ENCODE measurements around the gene TSHZ3. TPM values are rescaled to one million over a fixed set of nuclear protein-coding genes. Genes with fewer than 3 reads are reported as not detected.

The TSHZ3 gene
- total RNA-seq, 1 donor from 2014 or later: 0.77 TPM

DNA sequence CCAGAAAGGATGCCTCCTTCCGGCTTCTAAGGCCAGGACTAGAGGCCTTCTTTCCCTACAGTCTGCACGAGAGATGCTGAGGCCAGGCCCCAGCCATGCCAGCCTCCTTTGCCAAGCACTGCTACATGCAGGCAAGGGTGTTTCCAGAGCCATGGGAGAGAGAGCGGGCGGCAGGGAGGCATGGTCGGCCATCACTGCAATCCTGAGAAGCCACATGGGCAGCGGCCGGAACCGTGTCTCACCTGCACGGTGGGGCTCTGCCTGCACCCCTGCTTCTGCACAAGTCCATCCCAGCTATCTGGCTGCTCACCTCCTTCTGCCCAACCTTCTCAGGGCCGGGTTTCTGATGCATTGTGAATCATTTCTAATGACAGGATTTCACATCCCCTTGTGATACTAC lies 35.1 kb downstream of the TSHZ3 start:
- no peak for DNase-seq (ENCODE audit: low read depth in 2 of 2)

- DNase-seq (ENCODE audit: low read depth in 2 of 2): no peak
These were observed 35.8 kb downstream of the TSHZ3 start for GRCh38 chr19:31313291-31314030.

DNA sequence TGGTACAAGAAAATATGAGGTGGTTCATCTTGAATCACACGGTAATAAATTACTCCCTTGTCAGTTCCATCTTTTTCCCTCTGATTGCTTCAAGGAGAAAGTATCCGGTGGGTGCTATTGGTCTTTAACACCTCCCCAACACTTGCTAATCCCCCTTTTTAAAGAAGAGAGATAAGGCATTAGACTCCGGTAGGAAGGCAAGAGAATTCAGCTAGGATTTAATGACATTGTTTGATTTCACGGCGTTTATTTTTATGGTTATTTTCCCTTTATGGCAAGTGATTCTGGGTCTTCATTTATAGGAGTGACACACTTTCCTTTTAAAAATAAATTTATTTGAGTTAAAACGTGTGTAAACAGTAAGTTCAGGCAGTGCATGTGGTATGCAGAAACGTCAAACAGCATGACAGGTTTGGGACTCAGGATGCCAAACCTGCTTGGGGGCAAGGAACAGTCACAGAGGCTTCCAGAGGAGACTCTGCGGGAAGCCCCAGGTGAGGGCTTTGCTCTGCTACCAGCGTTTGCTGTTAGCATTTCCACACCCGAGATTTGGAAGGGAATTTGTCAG lies 36.5 kb downstream of the TSHZ3 start:
- no peak for DNase-seq (ENCODE audit: low read depth in 2 of 2)

DNA sequence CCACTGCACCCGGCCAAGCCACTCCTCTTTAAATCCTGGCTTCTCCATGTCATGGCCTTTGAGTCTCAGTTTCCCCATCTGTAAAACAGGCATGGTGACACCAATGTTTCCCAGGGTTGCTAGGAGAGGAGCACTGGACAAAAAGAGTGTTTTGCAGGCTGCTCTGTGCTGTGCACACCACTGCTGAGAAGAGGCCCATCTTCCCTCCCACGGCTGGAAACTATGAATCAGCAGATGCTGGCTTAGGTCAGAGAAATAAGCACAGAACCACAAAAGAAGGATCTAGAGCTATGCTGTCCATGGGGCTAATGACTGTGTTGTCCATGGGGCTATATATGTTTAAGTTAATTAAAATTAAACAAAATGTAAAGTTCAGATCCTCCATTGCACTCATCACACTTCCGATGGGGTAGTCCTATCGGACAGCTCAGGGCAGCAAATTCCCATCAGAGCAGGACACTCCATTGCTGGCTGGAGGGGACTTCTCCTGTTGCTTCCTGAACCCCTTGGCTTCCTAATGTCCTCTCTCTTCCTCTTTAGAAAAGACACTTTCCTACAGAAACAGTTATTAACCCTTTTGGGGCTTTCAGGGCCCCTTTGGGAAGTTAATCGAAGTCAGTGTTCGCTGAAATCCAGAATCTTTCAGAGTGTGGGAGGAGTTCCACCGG lies 37.1 kb downstream of the TSHZ3 start:
- DNase-seq (ENCODE audit: low read depth in 2 of 2): no peak

GRCh38 chr19:31310432-31311133 lies 38.7 kb downstream of the TSHZ3 start:
- DNase-seq (ENCODE audit: low read depth in 2 of 2): no peak

DNA sequence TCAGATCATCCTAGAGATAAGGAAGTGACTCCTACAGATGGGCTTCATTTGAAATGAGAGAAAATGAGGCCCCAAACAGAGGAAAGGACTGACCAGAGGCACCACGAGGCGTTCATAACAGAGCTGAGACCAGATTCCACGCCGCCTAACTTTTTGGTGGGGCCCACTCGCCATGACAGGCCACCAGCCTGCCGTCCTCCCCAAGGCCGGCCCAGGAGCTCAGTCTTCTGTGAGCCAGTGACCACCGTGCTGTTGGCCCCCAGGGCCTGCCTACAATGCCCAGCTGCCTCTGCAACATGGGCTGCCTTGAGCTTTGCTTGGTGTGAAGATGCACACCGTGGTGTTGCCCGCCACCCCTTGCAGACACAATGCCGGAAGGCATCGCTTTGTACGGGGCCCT lies 40.5 kb downstream of the TSHZ3 start:
- DNase-seq (ENCODE audit: low read depth in 2 of 2): no peak

- DNase-seq (ENCODE audit: low read depth in 2 of 2): no peak
These were observed 42.1 kb downstream of the TSHZ3 start for GRCh38 chr19:31307071-31307669.

DNA sequence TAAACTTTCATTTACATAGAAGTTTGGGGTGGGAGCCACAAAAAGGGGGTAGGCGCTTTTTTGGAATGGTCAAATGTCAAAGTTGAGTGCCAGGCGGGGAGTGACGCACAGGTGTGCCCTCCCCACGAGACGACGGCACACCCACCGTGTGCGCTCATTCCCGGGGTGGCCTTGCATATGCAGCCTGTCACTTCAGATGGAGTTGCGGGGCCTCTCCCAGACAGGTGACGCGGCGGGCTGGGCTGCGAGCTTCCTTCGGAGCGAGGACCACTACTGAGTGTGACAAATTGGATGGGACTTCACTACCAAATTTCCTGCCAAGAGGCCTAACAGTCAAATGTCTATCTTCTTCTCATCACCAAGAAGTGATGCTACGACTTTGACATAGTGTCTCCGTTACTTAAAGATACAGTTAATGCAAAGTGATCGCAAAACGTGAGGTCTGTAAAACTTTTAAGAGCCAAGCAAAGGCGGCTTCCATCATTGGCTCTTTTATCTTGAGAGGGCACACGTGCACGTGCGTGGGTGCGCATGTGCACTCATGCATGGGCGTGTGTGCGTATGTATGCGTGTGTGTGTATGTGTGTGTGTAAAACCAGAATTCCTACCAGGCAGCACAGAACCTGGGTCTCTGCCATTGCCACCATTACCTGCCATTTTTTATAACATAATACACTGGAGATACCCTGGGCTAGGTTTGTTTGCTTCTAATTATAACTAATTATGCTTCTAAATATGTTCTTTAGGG lies 43.1 kb downstream of the TSHZ3 start:
- no peak for DNase-seq (ENCODE audit: low read depth in 2 of 2)

- DNase-seq (ENCODE audit: low read depth in 2 of 2): no peak
These were observed 44.4 kb downstream of the TSHZ3 start for GRCh38 chr19:31304831-31305312.

- no peak for DNase-seq (ENCODE audit: low read depth in 2 of 2)
These were observed 45.9 kb downstream of the TSHZ3 start for GRCh38 chr19:31303262-31303815.

DNA sequence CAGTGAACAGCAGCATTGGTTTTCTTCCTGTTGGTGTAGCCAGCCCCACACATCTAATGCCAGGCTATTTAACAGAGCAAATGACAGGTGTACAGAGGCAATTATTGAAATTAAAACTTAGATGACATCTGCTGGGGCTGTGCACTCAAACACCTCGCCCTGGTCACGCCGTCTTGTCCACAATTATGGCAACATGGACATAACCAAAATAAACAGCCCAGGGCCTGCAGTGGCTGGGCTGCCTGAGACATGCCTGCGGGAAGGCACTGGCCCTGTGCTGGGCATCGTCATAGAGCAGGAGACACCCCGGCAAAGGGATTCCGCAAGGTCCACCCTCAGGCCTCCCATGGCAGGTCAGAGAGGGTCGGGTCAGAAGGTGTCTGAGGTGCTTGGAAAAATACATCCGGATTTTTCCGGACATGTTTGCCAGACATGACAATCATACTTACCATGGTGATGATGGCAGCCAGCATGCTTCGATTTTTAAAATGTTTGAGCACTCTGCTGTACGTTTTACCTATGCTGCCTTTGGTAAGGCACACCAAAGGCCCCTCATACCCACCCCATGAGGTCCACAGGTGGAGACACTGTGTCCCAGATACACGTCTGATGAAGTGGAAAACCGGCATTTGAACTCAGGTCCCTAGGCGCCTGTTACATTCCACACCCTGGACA lies 47.8 kb downstream of the TSHZ3 start:
- DNase-seq (ENCODE audit: low read depth in 2 of 2): no peak

- DNase-seq (ENCODE audit: low read depth in 2 of 2): no peak
These were observed 48.8 kb downstream of the TSHZ3 start for GRCh38 chr19:31300422-31300821.

GRCh38 chr19:31299665-31300064 lies 49.6 kb downstream of the TSHZ3 start:
- no peak for DNase-seq (ENCODE audit: low read depth in 2 of 2)

DNA sequence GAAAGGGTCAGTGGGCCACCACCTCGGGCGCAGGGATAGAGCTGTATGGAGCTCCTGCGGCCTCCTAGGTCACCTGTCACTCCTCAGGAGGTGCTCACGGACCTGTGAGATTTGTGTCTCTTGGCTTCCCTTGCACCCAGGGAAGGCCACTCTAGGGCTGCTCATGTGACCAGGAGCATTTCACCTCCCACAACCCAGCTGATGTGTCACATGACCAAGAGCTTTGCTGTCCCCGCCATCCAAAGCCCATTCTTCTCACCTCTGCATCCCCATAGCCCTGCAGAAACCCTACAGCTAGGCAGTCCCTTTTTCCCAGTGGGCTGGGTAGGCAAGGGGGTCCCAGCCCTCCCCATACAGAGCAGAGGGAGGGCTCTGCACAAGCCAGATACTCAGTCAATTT lies 51.2 kb downstream of the TSHZ3 start:
- DNase-seq (ENCODE audit: low read depth in 2 of 2): no peak

- no peak for DNase-seq (ENCODE audit: low read depth in 2 of 2)
These were observed 52.4 kb downstream of the TSHZ3 start for GRCh38 chr19:31296741-31297390.

DNA sequence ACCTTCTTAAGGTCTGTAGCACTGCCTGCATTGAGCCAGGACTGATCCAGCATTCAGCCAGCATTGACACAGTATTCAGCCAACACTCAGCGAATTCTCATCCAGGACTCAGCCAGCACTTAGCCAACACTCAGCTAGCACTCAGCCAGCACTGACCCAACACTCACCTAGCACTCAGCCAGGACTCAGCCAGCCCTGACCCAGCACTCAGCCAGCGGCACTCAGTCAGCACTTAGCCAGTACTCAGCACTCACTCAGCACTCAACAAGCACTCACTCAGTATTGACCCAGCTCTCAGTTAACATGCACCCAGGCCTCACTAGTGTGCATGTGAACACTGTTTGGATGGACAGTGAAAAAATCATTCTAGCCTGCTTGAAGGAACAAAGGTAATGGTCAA lies 55.0 kb downstream of the TSHZ3 start:
- DNase-seq (ENCODE audit: low read depth in 2 of 2): no peak

- no peak for DNase-seq (ENCODE audit: low read depth in 2 of 2)
These were observed 56.5 kb downstream of the TSHZ3 start for GRCh38 chr19:31292639-31293185.

GRCh38 chr19:31290931-31291590 lies 58.2 kb downstream of the TSHZ3 start:
- no peak for DNase-seq (ENCODE audit: low read depth in 2 of 2)

DNA sequence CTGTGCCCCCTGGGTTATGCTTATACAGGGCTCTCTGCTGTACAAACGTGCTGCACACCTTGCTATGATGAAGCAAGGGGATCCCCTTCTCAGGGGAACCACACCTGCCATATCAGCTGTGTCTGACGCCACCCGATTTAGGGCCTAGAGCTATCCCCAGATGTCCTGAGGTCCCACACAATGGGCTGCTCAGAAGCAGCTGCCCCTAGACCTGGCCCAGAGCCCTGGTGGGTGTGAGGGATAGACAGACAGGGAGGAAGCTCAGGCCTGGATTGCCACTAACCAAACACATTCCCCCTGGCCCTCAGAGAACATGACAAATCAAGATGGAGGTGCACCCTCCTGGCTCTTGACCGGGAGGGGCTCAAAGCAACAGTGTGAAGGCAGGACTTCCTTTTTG lies 59.3 kb downstream of the TSHZ3 start:
- DNase-seq (ENCODE audit: low read depth in 2 of 2): no peak
